Measurements from ENCODE around the gene PSME1.

Gene PSME1

DNA sequence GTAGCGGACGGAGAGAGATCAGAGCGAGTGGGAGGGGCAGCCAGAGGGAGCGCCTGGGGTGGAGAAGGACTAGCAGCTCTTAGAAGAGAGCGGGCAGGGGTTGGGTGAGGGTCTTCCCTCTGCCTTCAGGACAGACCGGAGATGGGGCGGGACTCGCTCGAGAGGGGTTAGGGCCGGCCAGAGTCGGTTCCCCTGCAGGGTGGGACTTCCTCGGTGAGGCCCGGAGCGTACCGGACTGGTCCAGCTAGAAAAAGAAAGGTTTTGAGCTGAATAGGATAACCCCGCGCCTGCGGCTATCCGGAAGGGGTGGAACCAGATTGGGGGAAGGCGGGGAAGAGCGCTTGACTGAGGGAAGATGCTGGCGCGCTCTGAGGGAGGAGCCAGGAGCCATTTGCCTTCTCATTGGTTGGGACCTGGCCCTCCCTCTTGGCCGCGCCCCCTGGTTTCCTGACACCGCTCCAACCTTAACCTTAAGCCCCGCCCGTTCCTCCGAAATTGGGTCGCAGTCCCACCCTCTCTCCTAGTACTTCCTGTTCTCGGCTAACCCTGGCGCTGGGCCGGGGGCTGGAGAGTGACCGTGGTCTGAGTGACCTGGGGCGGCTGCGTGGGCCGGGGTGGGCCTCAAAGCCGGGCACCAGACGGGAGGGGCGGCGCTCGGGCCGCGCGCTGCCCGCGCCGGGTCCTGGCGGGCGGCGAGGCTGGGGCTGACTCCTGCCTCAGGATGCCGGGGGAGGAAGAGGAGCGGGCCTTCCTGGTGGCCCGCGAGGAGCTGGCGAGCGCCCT lies 11.2 kb downstream of the PSME1 start, which contains the start of gene RNF31:
Gene RNF31, plus strand, starts transcription at position 521 of the 783 bp plus-strand sequence. Its CDS starts 201 bp downstream, at position 722.
- peak; percentile 93 for DNase-seq (ENCODE audit: low read depth, low spot score)

- no peak for DNase-seq (ENCODE audit: low read depth, low spot score)
Observed at GRCh38 chr14:24147761-24148428, 11.9 kb downstream of the PSME1 start.

- no peak for DNase-seq (ENCODE audit: low read depth, low spot score)
Observed at GRCh38 chr14:24149302-24149969, 13.4 kb downstream of the PSME1 start.

GRCh38 chr14:24150061-24150460 lies 14.1 kb downstream of the PSME1 start:
- DNase-seq (ENCODE audit: low read depth, low spot score), result no peak

GRCh38 chr14:24150567-24150966 lies 14.6 kb downstream of the PSME1 start:
- no peak for DNase-seq (ENCODE audit: low read depth, low spot score)

GRCh38 chr14:24150993-24151392 lies 15.0 kb downstream of the PSME1 start:
- no peak for DNase-seq (ENCODE audit: low read depth, low spot score)

GRCh38 chr14:24151404-24152080 lies 15.5 kb downstream of the PSME1 start:
- no peak for DNase-seq (ENCODE audit: low read depth, low spot score)

DNA sequence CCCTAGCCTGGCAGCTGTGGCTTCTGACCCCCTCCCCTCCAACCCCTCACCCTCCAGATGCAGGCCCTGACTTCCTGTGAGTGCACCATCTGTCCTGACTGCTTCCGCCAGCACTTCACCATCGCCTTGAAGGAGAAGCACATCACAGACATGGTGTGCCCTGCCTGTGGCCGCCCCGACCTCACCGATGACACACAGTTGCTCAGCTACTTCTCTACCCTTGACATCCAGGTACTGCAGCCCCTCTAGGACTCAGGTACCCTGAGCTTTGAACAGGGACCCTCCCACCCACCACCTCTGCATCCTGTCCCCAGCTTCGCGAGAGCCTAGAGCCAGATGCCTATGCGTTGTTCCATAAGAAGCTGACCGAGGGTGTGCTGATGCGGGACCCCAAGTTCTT lies 19.1 kb downstream of the PSME1 start:
- DNase-seq (ENCODE audit: low read depth, low spot score), result no peak

GRCh38 chr14:24156840-24157239 lies 20.8 kb downstream of the PSME1 start:
- no peak for DNase-seq (ENCODE audit: low read depth, low spot score)

DNA sequence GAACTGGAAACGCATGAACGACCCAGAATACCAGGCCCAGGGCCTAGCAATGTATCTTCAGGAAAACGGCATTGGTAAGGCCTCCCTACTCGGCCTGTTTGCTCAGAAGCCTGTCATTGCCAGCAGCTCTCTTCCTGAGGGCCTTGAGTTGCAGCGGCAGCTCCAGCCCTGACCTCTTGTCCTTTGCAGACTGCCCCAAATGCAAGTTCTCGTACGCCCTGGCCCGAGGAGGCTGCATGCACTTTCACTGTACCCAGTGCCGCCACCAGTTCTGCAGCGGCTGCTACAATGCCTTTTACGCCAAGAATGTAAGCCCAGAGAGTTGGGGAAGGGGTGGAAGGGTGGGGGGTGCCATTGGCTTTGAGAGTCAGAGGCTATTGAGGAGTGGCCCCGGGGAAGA lies 21.3 kb downstream of the PSME1 start:
- no peak for DNase-seq (ENCODE audit: low read depth, low spot score)

GRCh38 chr14:24159777-24160498 lies 23.9 kb downstream of the PSME1 start:
- no peak for DNase-seq (ENCODE audit: low read depth, low spot score)

GRCh38 chr14:24160499-24160849 lies 24.5 kb downstream of the PSME1 start:
- DNase-seq (ENCODE audit: low read depth, low spot score), result no peak

DNA sequence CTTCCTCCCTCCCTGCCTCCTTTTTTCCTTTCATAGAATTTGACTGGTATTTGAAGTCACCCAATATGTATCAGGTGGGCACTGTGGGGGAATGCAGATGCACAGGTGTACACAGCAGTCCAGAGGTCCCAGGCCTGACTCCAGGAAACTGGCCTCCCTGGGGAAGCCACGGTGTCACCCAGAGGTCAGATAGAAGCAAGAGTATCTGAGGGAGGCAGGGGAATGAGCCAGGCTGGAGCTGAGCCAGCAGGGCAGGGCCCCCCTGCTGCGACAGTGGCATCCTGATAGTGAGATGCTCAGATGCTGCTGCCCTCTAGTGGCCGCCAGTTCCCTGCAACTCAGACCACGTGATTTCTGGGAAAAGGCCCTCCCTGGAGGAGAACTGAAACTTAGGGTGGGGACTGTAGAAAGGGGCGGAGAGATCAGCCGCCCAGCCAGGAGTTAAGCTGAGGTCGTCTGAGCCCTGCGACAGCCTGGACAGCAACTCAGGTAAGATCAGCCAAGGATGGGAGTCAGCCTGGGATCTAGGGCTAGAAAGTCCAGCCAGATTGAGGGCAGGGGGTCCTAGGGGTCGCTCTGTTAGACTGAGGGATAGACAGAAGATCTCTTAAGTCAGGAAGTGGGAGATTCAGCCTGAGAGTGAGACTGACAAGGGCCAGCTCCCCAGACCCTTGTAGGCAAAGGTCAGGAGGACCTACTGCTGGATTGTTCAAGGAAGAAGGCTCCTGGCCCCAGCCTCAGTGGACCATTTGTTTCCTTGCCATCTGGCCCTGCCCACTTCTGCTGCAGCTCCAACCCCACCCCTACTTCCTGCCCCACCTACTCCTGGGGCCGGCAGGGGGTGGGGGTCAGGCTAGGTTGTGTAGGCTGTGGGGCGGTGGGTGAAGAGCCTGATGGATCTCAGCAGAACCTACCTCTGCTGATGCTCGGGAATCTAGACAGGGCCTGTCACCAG lies 25.1 kb downstream of the PSME1 start, which contains the start of gene IRF9:
Gene IRF9, plus strand, starts transcription at position 416 of the 955 bp plus-strand sequence. CDS start 880 bp downstream, outside the sequence.
- DNase-seq (ENCODE audit: low read depth, low spot score), result peak; percentile 89

- DNase-seq (ENCODE audit: low read depth, low spot score), result no peak
Observed at GRCh38 chr14:24162093-24162492, 26.1 kb downstream of the PSME1 start.

DNA sequence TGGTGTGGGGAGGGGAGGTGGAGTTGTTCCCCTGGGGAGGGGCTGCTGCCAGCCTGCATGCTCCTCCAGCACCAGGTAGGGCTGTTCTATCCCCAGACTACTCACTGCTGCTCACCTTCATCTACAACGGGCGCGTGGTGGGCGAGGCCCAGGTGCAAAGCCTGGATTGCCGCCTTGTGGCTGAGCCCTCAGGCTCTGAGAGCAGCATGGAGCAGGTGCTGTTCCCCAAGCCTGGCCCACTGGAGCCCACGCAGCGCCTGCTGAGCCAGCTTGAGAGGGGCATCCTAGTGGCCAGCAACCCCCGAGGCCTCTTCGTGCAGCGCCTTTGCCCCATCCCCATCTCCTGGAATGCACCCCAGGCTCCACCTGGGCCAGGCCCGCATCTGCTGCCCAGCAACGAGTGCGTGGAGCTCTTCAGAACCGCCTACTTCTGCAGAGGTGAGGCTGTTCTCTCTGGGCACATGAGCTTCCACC lies 28.6 kb downstream of the PSME1 start:
- DNase-seq (ENCODE audit: low read depth, low spot score), result no peak

DNA sequence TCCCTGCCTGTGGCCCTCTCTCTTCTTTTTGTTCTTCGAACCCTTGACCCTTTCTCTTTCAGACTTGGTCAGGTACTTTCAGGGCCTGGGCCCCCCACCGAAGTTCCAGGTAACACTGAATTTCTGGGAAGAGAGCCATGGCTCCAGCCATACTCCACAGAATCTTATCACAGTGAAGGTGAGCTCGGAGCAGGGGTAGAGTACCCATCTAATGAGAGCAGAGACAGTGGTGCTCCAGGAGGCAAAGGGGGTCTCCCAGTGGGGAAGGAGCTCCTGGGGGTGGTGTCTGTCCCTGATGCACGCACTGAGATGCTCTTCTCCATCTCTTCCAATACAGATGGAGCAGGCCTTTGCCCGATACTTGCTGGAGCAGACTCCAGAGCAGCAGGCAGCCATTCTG lies 29.8 kb downstream of the PSME1 start:
- no peak for DNase-seq (ENCODE audit: low read depth, low spot score)

GRCh38 chr14:24167469-24168114 lies 31.6 kb downstream of the PSME1 start:
- no peak for DNase-seq (ENCODE audit: low read depth, low spot score)

DNA sequence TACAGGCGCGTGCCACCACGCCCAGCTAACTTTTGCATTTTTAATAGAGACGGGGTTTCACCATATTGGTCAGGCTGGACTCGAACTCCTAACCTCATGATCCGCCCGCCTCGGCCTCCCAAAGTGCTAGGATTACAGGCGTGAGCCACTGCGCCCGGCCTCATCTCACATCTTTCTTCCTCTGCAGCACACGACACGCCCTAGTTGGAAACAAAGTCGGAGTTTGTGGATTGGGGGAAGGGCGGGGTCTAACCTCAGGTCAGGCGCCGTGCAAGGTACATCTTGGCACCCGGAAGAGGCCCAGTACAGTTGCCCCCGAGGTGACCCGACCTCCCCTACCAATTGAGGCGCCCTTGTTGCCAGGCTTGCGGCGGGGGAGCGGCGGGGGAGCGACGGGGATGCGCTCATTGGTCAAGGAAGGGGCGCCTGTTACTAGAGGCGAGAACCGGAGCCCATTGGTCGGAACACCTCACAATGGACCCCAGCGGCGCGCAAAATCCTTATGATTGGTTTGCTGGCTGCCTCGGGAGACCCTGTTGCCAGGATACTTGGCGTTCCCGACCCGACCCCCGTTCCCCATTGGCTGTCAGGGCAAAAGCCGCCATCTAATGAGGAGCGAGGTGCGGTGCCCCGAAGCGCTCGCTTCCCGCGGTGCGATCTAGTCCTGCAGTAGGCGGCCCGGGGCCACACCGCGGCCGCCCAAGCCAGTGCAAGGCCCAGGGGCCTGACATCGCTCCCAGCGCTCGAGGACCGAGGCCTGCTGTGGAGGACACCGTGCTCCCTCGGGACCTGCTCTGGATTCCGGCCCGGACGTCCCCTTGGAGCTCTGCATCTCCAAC lies 35.6 kb downstream of the PSME1 start, which contains the start of gene REC8:
Gene REC8, plus strand, starts transcription at position 659 of the 839 bp plus-strand sequence. CDS start 473 bp downstream, outside the sequence.
- DNase-seq (ENCODE audit: low read depth, low spot score), result peak; percentile 61
